Large intestine (tissue), 3 donors: ENCODE measurements around the gene CAPZB. TPM values are rescaled to one million over a fixed set of nuclear protein-coding genes. Genes with fewer than 3 reads are reported as not detected.

Experiments used
- DNase-seq, 2 donors: peaks; one replicate each; pipeline versions ENCODE4 v3.0.0 to v3.0.0-alpha.2; 2013
- H3K27ac ChIP-seq: one replicate; pipeline ENCODE4 v1.5.1; 2013; ENCODE audit warnings: low read length
- H3K27me3 ChIP-seq: 2 replicates; pipeline ENCODE4 v1.6.1; 2013; ENCODE audit warnings: low read length; ENCODE audit not compliant: control insufficient read depth, insufficient read depth
- H3K36me3 ChIP-seq: 2 replicates; pipeline ENCODE4 v1.6.1; 2013; ENCODE audit warnings: low read length; ENCODE audit not compliant: control insufficient read depth, insufficient read depth
- H3K4me1 ChIP-seq: one replicate; pipeline ENCODE4 v1.6.1; 2013; ENCODE audit warnings: low read length; ENCODE audit not compliant: control insufficient read depth, insufficient read depth
- H3K4me3 ChIP-seq: one replicate; pipeline ENCODE4 v1.5.1; 2013; ENCODE audit warnings: low read length
- H3K9me3 ChIP-seq: one replicate; pipeline ENCODE4 v1.6.1; 2013; ENCODE audit warnings: mild to moderate bottlenecking, low read depth, low read length, moderate library complexity; ENCODE audit not compliant: control insufficient read depth
- WGBS: methylation state at CpG from one replicate; pipeline ENCODE4 v1.1.5; 2013; ENCODE audit warnings: low lambda C conversion rate; ENCODE audit not compliant: insufficient coverage; 5-methylcytosine and 5-hydroxymethylcytosine counted together
- polyA plus RNA-seq: library from polyadenylated mRNA; unstranded; fragments of 120-200 nt; gene quantifications from one replicate; pipeline ENCODE4 v1.2.1, GENCODE V29; 2013

The CAPZB gene
- polyA plus RNA-seq, 1 donor: 245 TPM

GRCh38 chr1:19463504-19463803, 21.9 kb downstream of the CAPZB start:
- peaks cover 2% of the 10 kb centered on the region for H3K36me3 ChIP-seq
- no peak overlapping the region for H3K4me3 ChIP-seq
- H3K27me3 ChIP-seq: no peaks in the 10 kb centered on the region
- no peaks in the 10 kb centered on the region for H3K9me3 ChIP-seq
- H3K27ac ChIP-seq: no peak overlapping the region
- no peak for DNase-seq
- H3K4me1 ChIP-seq: peaks cover 38% of the 10 kb centered on the region

GRCh38 chr1:19462781-19463503, 22.4 kb downstream of the CAPZB start:
- H3K4me1 ChIP-seq: peaks cover 33% of the 10 kb centered on the region
- DNase-seq: no peak
- H3K36me3 ChIP-seq: peaks cover 2% of the 10 kb centered on the region
- WGBS: 80% methylated on average over 1 of the region's 10 CpGs
- no peaks in the 10 kb centered on the region for H3K9me3 ChIP-seq
- H3K27ac ChIP-seq: no peak overlapping the region
- H3K4me3 ChIP-seq: no peak overlapping the region
- H3K27me3 ChIP-seq: no peaks in the 10 kb centered on the region

GRCh38 chr1:19461220-19461554, 24.2 kb downstream of the CAPZB start:
- no peaks in the 10 kb centered on the region for H3K9me3 ChIP-seq
- H3K4me3 ChIP-seq: no peak overlapping the region
- DNase-seq: no peak
- H3K27me3 ChIP-seq: no peaks in the 10 kb centered on the region
- peaks cover 2% of the 10 kb centered on the region for H3K36me3 ChIP-seq
- no peak overlapping the region for H3K27ac ChIP-seq
- peaks cover 16% of the 10 kb centered on the region for H3K4me1 ChIP-seq
- no CpG with 5 or more reads among the region's 6 CpGs for WGBS

GRCh38 chr1:19460535-19461219, 24.7 kb downstream of the CAPZB start:
- WGBS: no CpG with 5 or more reads among the region's 12 CpGs
- Histone ChIP-seq H3K4me1 (peaks cover 11% of the 10 kb centered on the region), H3K27ac (no peak overlapping the region), H3K4me3 (no peak overlapping the region), H3K27me3 (no peaks in the 10 kb centered on the region), H3K9me3 (no peaks in the 10 kb centered on the region), H3K36me3 (peaks cover 2% of the 10 kb centered on the region)
- DNase-seq: no peak

- DNase-seq: no peak
- Histone ChIP-seq H3K9me3 (no peaks in the 10 kb centered on the region), H3K36me3 (peaks cover 2% of the 10 kb centered on the region), H3K4me3 (no peak overlapping the region), H3K4me1 (peaks cover 2% of the 10 kb centered on the region), H3K27ac (no peak overlapping the region), H3K27me3 (no peaks in the 10 kb centered on the region)
- 71% methylated on average over 1 of the region's 6 CpGs for WGBS
Measured at GRCh38 chr1:19458815-19459417, 26.4 kb downstream of the CAPZB start.

GRCh38 chr1:19457607-19458006, 27.7 kb downstream of the CAPZB start:
- Histone ChIP-seq H3K27ac (no peak overlapping the region), H3K9me3 (no peaks in the 10 kb centered on the region), H3K4me3 (no peak overlapping the region), H3K27me3 (no peaks in the 10 kb centered on the region), H3K4me1 (peaks cover 3% of the 10 kb centered on the region), H3K36me3 (no peaks in the 10 kb centered on the region)
- 100% methylated on average over 2 of the region's 8 CpGs for WGBS
- no peak for DNase-seq

GRCh38 chr1:19456968-19457441, 28.3 kb downstream of the CAPZB start:
- Histone ChIP-seq H3K36me3 (no peaks in the 10 kb centered on the region), H3K27ac (no peak overlapping the region), H3K4me3 (no peak overlapping the region), H3K4me1 (peaks cover 3% of the 10 kb centered on the region), H3K27me3 (no peaks in the 10 kb centered on the region), H3K9me3 (no peaks in the 10 kb centered on the region)
- WGBS: no CpG with 5 or more reads among the region's 9 CpGs
- DNase-seq: no peak

- no peak overlapping the region for H3K27ac ChIP-seq
- H3K36me3 ChIP-seq: no peaks in the 10 kb centered on the region
- H3K27me3 ChIP-seq: no peaks in the 10 kb centered on the region
- H3K4me3 ChIP-seq: no peak overlapping the region
- DNase-seq: no peak
- peaks cover 3% of the 10 kb centered on the region for H3K4me1 ChIP-seq
- H3K9me3 ChIP-seq: no peaks in the 10 kb centered on the region
- no CpG with 5 or more reads among the region's 8 CpGs for WGBS
Measured at GRCh38 chr1:19455353-19455752, 30.0 kb downstream of the CAPZB start.

GRCh38 chr1:19454265-19455146, 30.8 kb downstream of the CAPZB start:
- DNase-seq: no peak
- no peaks in the 10 kb centered on the region for H3K27me3 ChIP-seq
- peaks cover 3% of the 10 kb centered on the region for H3K4me1 ChIP-seq
- no CpG with 5 or more reads among the region's 11 CpGs for WGBS
- H3K4me3 ChIP-seq: no peak overlapping the region
- H3K9me3 ChIP-seq: no peaks in the 10 kb centered on the region
- no peaks in the 10 kb centered on the region for H3K36me3 ChIP-seq
- no peak overlapping the region for H3K27ac ChIP-seq

GRCh38 chr1:19453741-19454201, 31.6 kb downstream of the CAPZB start:
- Histone ChIP-seq H3K9me3 (no peaks in the 10 kb centered on the region), H3K27me3 (no peaks in the 10 kb centered on the region), H3K36me3 (peaks cover 5% of the 10 kb centered on the region), H3K4me1 (peaks cover 3% of the 10 kb centered on the region), H3K27ac (no peak overlapping the region), H3K4me3 (no peak overlapping the region)
- no CpG with 5 or more reads among the region's 3 CpGs for WGBS
- no peak for DNase-seq
